DOHH2 (cell line): ENCODE results near the gene RPS6KA2.

Experiments
- H3F3A ChIP-seq: fragments of 200-600 bp; sonication (generic), shearing (Covaris generic); 2 replicates; pipeline ENCODE4 v1.6.0; 2016; ENCODE audit warnings: antibody characterized with exemption, mild to moderate bottlenecking; ENCODE audit not compliant: control insufficient read depth, insufficient read depth
- H3K27ac ChIP-seq: fragments of 200-600 bp; sonication (generic); 2 replicates; pipeline ENCODE4 v1.5.1; 2014; ENCODE audit warnings: low read depth, mild to moderate bottlenecking, low read length, moderate library complexity
- H3K27me3 ChIP-seq: fragments of 200-600 bp; sonication (generic); 2 replicates; pipeline ENCODE4 v1.6.1; 2014; ENCODE audit warnings: mild to moderate bottlenecking, low read length, mixed read lengths; ENCODE audit not compliant: control insufficient read depth
- H3K36me3 ChIP-seq: fragments of 200-600 bp; sonication (generic); 2 replicates; pipeline ENCODE4 v1.6.1; 2014; ENCODE audit warnings: mild to moderate bottlenecking, low read length, moderate library complexity, mixed read lengths; ENCODE audit not compliant: control insufficient read depth
- H3K4me1 ChIP-seq: fragments of 200-600 bp; sonication (generic); 2 replicates; pipeline ENCODE4 v1.6.1; 2014; ENCODE audit warnings: mild to moderate bottlenecking, low read length, mixed read lengths; ENCODE audit not compliant: control insufficient read depth
- H3K4me2 ChIP-seq: fragments of 200-600 bp; sonication (generic); 2 replicates; pipeline ENCODE4 v1.6.0; 2014; ENCODE audit warnings: mild to moderate bottlenecking, low read length, moderate library complexity
- H3K4me3 ChIP-seq: fragments of 200-600 bp; sonication (generic); 2 replicates; pipeline ENCODE4 v1.5.1; 2014; ENCODE audit warnings: mild to moderate bottlenecking, low read length, mixed read lengths
- H3K79me2 ChIP-seq: fragments of 200-600 bp; sonication (generic); 2 replicates; pipeline ENCODE4 v1.6.1; 2014; ENCODE audit warnings: mild to moderate bottlenecking, low read length, mixed read lengths; ENCODE audit not compliant: control insufficient read depth
- H3K9me2 ChIP-seq: fragments of 200-600 bp; sonication (generic); replicated peaks from 2 replicates; pipeline ENCODE4 v1.6.1; 2014; ENCODE audit warnings: mild to moderate bottlenecking, low read length, mixed read lengths; ENCODE audit not compliant: control insufficient read depth
- H3K9me3 ChIP-seq: fragments of 200-600 bp; sonication (generic); 2 replicates; pipeline ENCODE4 v1.6.1; 2014; ENCODE audit warnings: antibody characterized with exemption, low read length, mixed read lengths; ENCODE audit not compliant: control insufficient read depth, insufficient read depth
- H4K20me1 ChIP-seq: fragments of 200-600 bp; sonication (generic); 2 replicates; pipeline ENCODE4 v1.6.0; 2014; ENCODE audit warnings: low read depth, mild to moderate bottlenecking, antibody characterized with exemption, low read length, moderate library complexity; ENCODE audit not compliant: control insufficient read depth, insufficient read depth
- EZH2phosphoT487 ChIP-seq: fragments of 200-600 bp; sonication (generic); IDR thresholded peaks from 2 replicates; pipeline ENCODE4 v1.6.1; 2017; ENCODE audit warnings: borderline replicate concordance, mild to moderate bottlenecking, antibody characterized with exemption, low read length, moderate library complexity, mixed read lengths
- TF ChIP-seq, protein P1 (sequence below): fragments of 200-600 bp; sonication (generic); IDR thresholded peaks from one replicate; pipeline ENCODE4 v1.5.1; 2014; ENCODE audit warnings: antibody characterized with exemption, mild to moderate bottlenecking, low read depth, low read length; ENCODE audit not compliant: poor library complexity, severe bottlenecking

RPS6KA2 gene

DNA sequence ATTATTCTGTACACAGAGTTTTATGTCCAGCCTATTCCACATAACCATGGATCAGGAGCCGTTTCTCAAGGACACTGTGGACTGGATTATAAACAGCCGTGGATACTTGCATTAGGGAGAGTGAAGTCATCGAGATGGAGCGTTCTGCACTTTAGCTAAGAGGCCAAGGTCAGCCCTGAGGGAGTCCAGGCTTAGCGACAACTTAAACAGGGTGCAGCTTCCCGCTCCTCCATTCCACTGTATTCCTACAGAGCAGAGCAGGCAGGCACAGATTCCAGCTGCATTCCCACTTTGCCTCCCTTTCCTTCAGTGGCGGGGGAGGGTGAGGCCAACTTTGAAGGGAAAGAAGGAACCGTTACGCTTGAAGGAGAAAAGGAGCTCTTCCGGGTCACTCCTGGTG lies 100.1 kb downstream of the RPS6KA2 start:
- H3K4me1 ChIP-seq, result no peaks in the 10 kb centered on the region
- no peaks in the 10 kb centered on the region for H3K36me3 ChIP-seq
- H3K27ac ChIP-seq, result no peak overlapping the region
- no peaks in the 10 kb centered on the region for H3K79me2 ChIP-seq
- no peaks in the 10 kb centered on the region for H3K9me3 ChIP-seq
- H3F3A ChIP-seq, result no peaks in the 10 kb centered on the region
- H3K4me3 ChIP-seq, result no peak overlapping the region
- TF ChIP-seq, protein P1, sequence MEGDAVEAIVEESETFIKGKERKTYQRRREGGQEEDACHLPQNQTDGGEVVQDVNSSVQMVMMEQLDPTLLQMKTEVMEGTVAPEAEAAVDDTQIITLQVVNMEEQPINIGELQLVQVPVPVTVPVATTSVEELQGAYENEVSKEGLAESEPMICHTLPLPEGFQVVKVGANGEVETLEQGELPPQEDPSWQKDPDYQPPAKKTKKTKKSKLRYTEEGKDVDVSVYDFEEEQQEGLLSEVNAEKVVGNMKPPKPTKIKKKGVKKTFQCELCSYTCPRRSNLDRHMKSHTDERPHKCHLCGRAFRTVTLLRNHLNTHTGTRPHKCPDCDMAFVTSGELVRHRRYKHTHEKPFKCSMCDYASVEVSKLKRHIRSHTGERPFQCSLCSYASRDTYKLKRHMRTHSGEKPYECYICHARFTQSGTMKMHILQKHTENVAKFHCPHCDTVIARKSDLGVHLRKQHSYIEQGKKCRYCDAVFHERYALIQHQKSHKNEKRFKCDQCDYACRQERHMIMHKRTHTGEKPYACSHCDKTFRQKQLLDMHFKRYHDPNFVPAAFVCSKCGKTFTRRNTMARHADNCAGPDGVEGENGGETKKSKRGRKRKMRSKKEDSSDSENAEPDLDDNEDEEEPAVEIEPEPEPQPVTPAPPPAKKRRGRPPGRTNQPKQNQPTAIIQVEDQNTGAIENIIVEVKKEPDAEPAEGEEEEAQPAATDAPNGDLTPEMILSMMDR, result no peak
- no peak for TF ChIP-seq EZH2phosphoT487
- H4K20me1 ChIP-seq, result no peaks in the 10 kb centered on the region
- H3K4me2 ChIP-seq, result no peak overlapping the region
- H3K27me3 ChIP-seq, result no peaks in the 10 kb centered on the region
- H3K9me2 ChIP-seq, result no peaks in the 10 kb centered on the region

DNA sequence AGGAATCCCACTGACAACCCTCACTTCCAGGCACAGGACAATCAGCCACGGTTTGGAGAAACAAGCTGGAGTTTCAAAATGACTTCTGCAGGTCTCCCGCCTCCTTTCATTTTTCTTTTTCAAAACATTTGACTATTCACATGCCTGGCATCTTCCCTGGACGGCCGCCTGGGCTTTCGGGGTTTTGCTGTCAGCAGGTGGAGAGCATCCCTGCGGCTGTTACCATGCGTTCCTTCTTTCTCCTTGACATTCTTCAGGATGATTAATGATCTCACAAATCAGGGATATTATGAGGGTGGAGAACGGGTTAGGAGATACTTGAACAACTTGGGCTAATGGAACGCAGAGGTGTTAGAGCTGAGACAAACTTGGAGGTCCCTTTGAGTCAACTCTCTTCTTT lies 101.5 kb downstream of the RPS6KA2 start:
- TF ChIP-seq, protein P1, result no peak
- TF ChIP-seq EZH2phosphoT487, result no peak
- no peak overlapping the region for H3K4me2 ChIP-seq
- no peak overlapping the region for H3K4me3 ChIP-seq
- no peaks in the 10 kb centered on the region for H3K4me1 ChIP-seq
- no peaks in the 10 kb centered on the region for H3K9me2 ChIP-seq
- no peaks in the 10 kb centered on the region for H3K79me2 ChIP-seq
- H3K36me3 ChIP-seq, result no peaks in the 10 kb centered on the region
- no peaks in the 10 kb centered on the region for H4K20me1 ChIP-seq
- H3K27me3 ChIP-seq, result no peaks in the 10 kb centered on the region
- H3F3A ChIP-seq, result no peaks in the 10 kb centered on the region
- no peak overlapping the region for H3K27ac ChIP-seq
- H3K9me3 ChIP-seq, result no peaks in the 10 kb centered on the region

DNA sequence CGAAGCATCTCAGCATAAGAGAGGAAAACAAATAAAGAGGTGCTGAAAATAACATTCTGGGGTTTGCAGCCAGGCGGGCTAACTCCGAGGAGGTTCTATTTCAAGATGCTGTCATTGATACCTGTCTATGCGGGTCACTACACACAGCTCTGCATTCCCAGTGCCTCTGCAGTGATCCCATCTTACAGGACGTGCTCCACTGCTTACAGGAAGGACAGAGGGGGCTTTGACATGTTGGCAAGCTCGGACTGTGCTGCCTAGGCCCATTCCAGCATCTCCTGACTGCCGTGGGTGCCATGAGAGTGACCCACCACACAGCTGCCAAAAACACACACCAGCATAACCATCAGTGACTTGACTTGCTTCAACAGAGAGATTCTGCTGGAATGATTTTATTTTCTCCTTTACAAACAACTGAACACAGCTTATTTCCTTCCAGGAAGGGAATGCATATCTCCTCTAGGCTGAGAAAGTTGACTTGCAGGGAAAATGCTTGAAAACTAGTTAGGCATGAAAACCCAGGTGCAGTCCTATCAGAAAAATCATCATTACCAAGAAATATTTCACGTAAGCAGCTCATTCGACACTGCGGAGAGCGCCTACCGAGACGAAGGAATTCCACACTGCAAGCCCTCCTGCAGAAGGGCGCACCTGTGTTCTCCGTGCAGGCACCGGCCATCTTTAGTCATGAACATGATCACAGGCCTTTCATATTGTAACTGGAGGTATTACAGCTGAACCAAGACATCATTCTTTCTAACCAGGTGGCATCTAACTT lies 103.1 kb downstream of the RPS6KA2 start:
- Histone ChIP-seq H3K9me2 (no peaks in the 10 kb centered on the region), H3K36me3 (no peaks in the 10 kb centered on the region), H3K4me3 (no peak overlapping the region), H3K4me1 (no peaks in the 10 kb centered on the region), H3K27me3 (no peaks in the 10 kb centered on the region), H3K27ac (no peak overlapping the region), H3K4me2 (no peak overlapping the region), H3K79me2 (no peaks in the 10 kb centered on the region), H4K20me1 (no peaks in the 10 kb centered on the region), H3K9me3 (no peaks in the 10 kb centered on the region), H3F3A (no peaks in the 10 kb centered on the region)
- TF ChIP-seq, protein P1, result no peak
- no peak for TF ChIP-seq EZH2phosphoT487
